SH-SY5Y (cell line): ENCODE results near the gene LARGE1.

Experiments used
- GATA2 ChIP-seq: IDR thresholded peaks from 2 replicates; pipeline ENCODE4 v1.6.1; 2011; ENCODE audit warnings: mild to moderate bottlenecking, low read depth, low read length
- GATA3 ChIP-seq: IDR thresholded peaks from 2 replicates; pipeline ENCODE4 v1.6.1; 2011; ENCODE audit warnings: low read depth, mild to moderate bottlenecking, low read length, moderate library complexity

DNA sequence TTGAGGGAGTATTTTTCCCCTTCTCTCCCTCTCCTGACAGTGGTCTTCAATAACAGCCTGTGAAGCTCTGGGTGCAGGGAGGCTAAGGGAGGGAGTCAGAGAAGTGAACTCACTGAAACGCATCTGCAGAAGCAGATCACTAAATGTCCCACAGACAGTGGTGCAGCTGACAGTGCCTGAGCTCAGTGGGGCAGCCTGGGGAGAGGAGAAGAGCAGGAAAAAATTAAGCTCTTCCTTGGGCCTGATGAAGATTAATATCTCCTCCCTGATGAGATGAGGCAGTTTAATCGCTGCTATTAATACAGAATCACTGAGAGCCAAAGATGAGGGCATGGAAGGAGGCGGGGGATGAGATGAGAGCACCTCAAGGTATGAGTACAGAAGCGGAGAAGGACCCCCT is 180.8 kb downstream of the LARGE1 start:
- no peak for TF ChIP-seq GATA3
- TF ChIP-seq GATA2, result no peak
